Activated T-cell treated with anti-CD3 and anti-CD28 coated beads, Interleukin-2, amount 50 U/mL, for 1 hour (primary cell): Measurements from ENCODE around the gene NUDCD3.

Experiments used
- DNase-seq: peaks from one replicate; pipeline ENCODE4 v3.0.0-alpha.2; 2020

The NUDCD3 gene

GRCh38 chr7:44380831-44381493 is 109.5 kb downstream of the NUDCD3 start:
- no peak for DNase-seq

- no peak for DNase-seq
Measured at GRCh38 chr7:44380189-44380830, 110.1 kb downstream of the NUDCD3 start.

- no peak for DNase-seq
Measured at GRCh38 chr7:44379366-44380188, 110.9 kb downstream of the NUDCD3 start.

GRCh38 chr7:44378744-44379143 is 111.7 kb downstream of the NUDCD3 start:
- DNase-seq = no peak

- no peak for DNase-seq
Measured at GRCh38 chr7:44377681-44378421, 112.6 kb downstream of the NUDCD3 start.

- no peak for DNase-seq
Measured at GRCh38 chr7:44377134-44377463, 113.4 kb downstream of the NUDCD3 start.

GRCh38 chr7:44376429-44377133 is 113.9 kb downstream of the NUDCD3 start:
- DNase-seq = no peak

- DNase-seq = no peak
Measured at GRCh38 chr7:44375926-44376342, 114.5 kb downstream of the NUDCD3 start.

- DNase-seq = no peak
Measured at GRCh38 chr7:44375236-44375699, 115.2 kb downstream of the NUDCD3 start.

- no peak for DNase-seq
Measured at GRCh38 chr7:44374007-44374763, 116.3 kb downstream of the NUDCD3 start.

GRCh38 chr7:44373418-44373740 is 117.1 kb downstream of the NUDCD3 start:
- DNase-seq = no peak

GRCh38 chr7:44372560-44373417 is 117.7 kb downstream of the NUDCD3 start:
- no peak for DNase-seq

GRCh38 chr7:44368885-44369284 is 121.6 kb downstream of the NUDCD3 start:
- no peak for DNase-seq

GRCh38 chr7:44368455-44368854 is 122.0 kb downstream of the NUDCD3 start:
- no peak for DNase-seq

GRCh38 chr7:44367475-44368043 is 122.9 kb downstream of the NUDCD3 start:
- DNase-seq = no peak

GRCh38 chr7:44366986-44367385 is 123.5 kb downstream of the NUDCD3 start:
- no peak for DNase-seq

GRCh38 chr7:44353668-44354067 is 136.8 kb downstream of the NUDCD3 start:
- DNase-seq = no peak

- DNase-seq = no peak
Measured at GRCh38 chr7:44348851-44349781, 141.3 kb downstream of the NUDCD3 start.

GRCh38 chr7:44348300-44348699 is 142.2 kb downstream of the NUDCD3 start:
- DNase-seq = no peak
